Measurements from ENCODE around the gene AK6. TPM values are rescaled to one million over a fixed set of nuclear protein-coding genes. Genes with fewer than 3 reads are reported as not detected.

AK6 gene
- total and polyA plus RNA-seq, 10 of the 15 experiments (the other 5 are each of a cell fraction or from before 2014, with no cell fraction given) = 45.2 to 446 (median 86.6) TPM

DNA sequence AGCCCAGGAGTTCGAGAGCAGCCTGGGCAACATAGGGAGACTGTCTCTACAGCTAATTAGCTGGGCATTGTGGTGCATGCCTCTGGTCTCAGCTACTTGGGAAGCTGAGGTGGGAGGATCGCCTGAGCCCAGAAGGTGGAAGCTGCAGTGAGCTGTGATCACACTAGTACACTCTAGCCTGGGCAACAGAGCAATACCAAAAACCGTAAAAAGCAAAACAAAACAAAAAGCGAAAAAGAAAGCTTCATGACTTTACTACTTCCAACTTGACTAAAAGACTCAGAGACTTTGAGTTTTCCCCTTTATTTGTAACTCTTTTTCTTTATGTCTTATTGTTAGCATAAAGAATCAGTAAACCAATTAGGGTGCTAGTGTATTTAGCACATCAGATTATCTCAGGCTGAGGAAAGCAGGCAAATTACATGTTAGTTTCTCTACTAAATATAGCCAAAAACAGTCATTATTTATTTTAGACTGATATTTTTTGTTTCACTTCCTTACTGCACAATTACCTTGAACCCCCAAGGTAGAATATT lies 5.7 kb upstream of the AK6 start (continued):
- no peak for TF ChIP-seq NRF1 (conservative IDR thresholded peaks at IDR 0.05; ENCODE audit: low read depth, low read length)
- TF ChIP-seq STAT1 (conservative IDR thresholded peaks at IDR 0.05) = no peak
- TF ChIP-seq TBL1XR1 (IDR thresholded peaks at IDR 0.05; ENCODE audit: low read depth, low read length) = no peak
- no peak for TF ChIP-seq CHD2 (IDR thresholded peaks at IDR 0.05; ENCODE audit: borderline replicate concordance, low read depth, low read length)
- TF ChIP-seq STAT3 (IDR thresholded peaks at IDR 0.05; ENCODE audit: low read depth, low read length) = no peak
- TF ChIP-seq BMI1 (IDR thresholded peaks at IDR 0.05; ENCODE audit: borderline replicate concordance) = peak; percentile 62; the same call in 1 of the 2 replicates
- TF ChIP-seq IRF4 (IDR thresholded peaks at IDR 0.05; ENCODE audit: low read depth, low read length) = no peak
- no peak for TF ChIP-seq SMAD5 (IDR thresholded peaks at IDR 0.05; ENCODE audit: low read depth)
- TF ChIP-seq CEBPB (IDR thresholded peaks at IDR 0.05; ENCODE audit: borderline replicate concordance in 1 of 2, low read depth in 2 of 2, low read length in 2 of 2) = no peak; a peak in 1 of 4 replicates
- TF ChIP-seq, protein P1, sequence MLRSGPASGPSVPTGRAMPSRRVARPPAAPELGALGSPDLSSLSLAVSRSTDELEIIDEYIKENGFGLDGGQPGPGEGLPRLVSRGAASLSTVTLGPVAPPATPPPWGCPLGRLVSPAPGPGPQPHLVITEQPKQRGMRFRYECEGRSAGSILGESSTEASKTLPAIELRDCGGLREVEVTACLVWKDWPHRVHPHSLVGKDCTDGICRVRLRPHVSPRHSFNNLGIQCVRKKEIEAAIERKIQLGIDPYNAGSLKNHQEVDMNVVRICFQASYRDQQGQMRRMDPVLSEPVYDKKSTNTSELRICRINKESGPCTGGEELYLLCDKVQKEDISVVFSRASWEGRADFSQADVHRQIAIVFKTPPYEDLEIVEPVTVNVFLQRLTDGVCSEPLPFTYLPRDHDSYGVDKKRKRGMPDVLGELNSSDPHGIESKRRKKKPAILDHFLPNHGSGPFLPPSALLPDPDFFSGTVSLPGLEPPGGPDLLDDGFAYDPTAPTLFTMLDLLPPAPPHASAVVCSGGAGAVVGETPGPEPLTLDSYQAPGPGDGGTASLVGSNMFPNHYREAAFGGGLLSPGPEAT (IDR thresholded peaks at IDR 0.05; ENCODE audit: low read depth) = peak; percentile 72
- no peak for TF ChIP-seq TCF3 (IDR thresholded peaks at IDR 0.05; ENCODE audit: borderline replicate concordance, insufficient read depth, low read depth, low read length)
- TF ChIP-seq NR2F1 (conservative IDR thresholded peaks at IDR 0.05) = no peak
- TF ChIP-seq HDAC6 (IDR thresholded peaks at IDR 0.05; ENCODE audit: unreplicated experiment) = no peak
- TF ChIP-seq HDGF (IDR thresholded peaks at IDR 0.05) = 0 out of 2 replicates have a peak, but pooled peaks have one; percentile 48
- 0 out of 2 replicates have a peak, but pooled peaks have one; percentile 57 for TF ChIP-seq PAX8 (IDR thresholded peaks at IDR 0.05)
- TF ChIP-seq, protein P2, sequence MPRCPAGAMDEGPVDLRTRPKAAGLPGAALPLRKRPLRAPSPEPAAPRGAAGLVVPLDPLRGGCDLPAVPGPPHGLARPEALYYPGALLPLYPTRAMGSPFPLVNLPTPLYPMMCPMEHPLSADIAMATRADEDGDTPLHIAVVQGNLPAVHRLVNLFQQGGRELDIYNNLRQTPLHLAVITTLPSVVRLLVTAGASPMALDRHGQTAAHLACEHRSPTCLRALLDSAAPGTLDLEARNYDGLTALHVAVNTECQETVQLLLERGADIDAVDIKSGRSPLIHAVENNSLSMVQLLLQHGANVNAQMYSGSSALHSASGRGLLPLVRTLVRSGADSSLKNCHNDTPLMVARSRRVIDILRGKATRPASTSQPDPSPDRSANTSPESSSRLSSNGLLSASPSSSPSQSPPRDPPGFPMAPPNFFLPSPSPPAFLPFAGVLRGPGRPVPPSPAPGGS (IDR thresholded peaks at IDR 0.05; ENCODE audit: borderline replicate concordance, insufficient read depth, low read depth, low read length, poor library complexity, severe bottlenecking) = no peak
- no peak for TF ChIP-seq SMAD1 (IDR thresholded peaks at IDR 0.05; ENCODE audit: low read depth, partially characterized antibody)
- TF ChIP-seq, protein P3, sequence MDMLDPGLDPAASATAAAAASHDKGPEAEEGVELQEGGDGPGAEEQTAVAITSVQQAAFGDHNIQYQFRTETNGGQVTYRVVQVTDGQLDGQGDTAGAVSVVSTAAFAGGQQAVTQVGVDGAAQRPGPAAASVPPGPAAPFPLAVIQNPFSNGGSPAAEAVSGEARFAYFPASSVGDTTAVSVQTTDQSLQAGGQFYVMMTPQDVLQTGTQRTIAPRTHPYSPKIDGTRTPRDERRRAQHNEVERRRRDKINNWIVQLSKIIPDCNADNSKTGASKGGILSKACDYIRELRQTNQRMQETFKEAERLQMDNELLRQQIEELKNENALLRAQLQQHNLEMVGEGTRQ (IDR thresholded peaks at IDR 0.05; ENCODE audit: borderline replicate concordance, low read depth, low read length) = no peak
- TF ChIP-seq, protein P4, sequence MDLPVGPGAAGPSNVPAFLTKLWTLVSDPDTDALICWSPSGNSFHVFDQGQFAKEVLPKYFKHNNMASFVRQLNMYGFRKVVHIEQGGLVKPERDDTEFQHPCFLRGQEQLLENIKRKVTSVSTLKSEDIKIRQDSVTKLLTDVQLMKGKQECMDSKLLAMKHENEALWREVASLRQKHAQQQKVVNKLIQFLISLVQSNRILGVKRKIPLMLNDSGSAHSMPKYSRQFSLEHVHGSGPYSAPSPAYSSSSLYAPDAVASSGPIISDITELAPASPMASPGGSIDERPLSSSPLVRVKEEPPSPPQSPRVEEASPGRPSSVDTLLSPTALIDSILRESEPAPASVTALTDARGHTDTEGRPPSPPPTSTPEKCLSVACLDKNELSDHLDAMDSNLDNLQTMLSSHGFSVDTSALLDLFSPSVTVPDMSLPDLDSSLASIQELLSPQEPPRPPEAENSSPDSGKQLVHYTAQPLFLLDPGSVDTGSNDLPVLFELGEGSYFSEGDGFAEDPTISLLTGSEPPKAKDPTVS (IDR thresholded peaks at IDR 0.05; ENCODE audit: low read depth, low read length) = no peak
- TF ChIP-seq IKZF2 (IDR thresholded peaks at IDR 0.05) = peak; percentile 77 to 84
- TF ChIP-seq RB1 (IDR thresholded peaks at IDR 0.05; ENCODE audit: borderline replicate concordance) = no peak
- TF ChIP-seq SPI1 (IDR thresholded peaks at IDR 0.05; ENCODE audit: borderline replicate concordance, insufficient read depth, low read depth, low read length) = peak; percentile 92
- no peak for TF ChIP-seq RBBP5 (conservative IDR thresholded peaks at IDR 0.05)
- no peak for TF ChIP-seq CTCF (IDR thresholded peaks at IDR 0.05 in 2 of 3, conservative IDR thresholded peaks at IDR 0.05 in 1 of 3; ENCODE audit: control insufficient read depth in 2 of 3, extremely low read depth in 1 of 3, insufficient read depth in 1 of 3, low read depth in 3 of 3, low read length in 3 of 3)
- TF ChIP-seq SREBF2 (IDR thresholded peaks at IDR 0.05; ENCODE audit: low read length) = no peak

Data from GM12878 (cell line).